HG03196 (cell line): Measurements from ENCODE around the gene MYPN.

Source experiments
- ATAC-seq: cut with Tn5 transposase; IDR thresholded peaks from one replicate; pipeline ENCODE4 v1.9.1; 2021; ENCODE audit not compliant: unreplicated experiment

MYPN gene

DNA sequence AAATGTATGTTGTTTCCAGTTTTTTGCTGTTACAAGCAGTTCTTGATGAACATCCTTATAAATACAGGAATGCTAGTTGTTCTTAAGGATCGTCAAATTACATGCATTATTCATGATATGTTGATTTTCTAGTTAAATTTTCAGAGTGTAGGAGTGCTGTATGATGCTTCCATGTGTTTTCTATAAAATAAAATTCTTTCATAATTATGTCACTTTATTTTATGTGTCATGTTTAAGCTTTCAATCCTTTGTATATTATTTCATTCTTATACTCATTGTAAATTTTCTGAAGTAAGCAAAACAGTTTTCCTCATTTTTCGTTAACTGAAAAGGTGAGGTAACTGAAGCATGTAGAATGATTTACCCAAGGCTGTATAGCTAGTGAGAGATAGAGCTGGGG lies 16.8 kb upstream of the MYPN start:
- no peak for ATAC-seq

DNA sequence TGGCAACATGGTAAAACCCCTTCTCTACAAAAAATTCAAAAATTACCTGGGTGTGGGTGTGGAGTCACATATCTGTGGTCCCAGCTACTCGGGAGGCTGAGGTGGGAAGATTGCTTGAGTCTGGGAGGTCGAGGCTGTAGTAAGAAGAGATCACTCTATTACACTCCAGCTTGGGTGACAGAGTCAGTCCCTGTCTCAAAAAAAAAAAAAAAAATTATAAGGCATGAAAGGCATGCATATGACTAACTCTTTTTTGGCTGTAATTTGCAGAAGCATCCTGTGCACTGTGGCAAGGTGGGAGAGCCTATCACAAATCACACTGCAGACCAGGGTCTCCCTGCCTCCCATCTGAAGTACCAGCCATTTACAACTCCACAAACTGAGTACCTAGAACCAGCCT lies 14.1 kb upstream of the MYPN start:
- ATAC-seq: no peak

DNA sequence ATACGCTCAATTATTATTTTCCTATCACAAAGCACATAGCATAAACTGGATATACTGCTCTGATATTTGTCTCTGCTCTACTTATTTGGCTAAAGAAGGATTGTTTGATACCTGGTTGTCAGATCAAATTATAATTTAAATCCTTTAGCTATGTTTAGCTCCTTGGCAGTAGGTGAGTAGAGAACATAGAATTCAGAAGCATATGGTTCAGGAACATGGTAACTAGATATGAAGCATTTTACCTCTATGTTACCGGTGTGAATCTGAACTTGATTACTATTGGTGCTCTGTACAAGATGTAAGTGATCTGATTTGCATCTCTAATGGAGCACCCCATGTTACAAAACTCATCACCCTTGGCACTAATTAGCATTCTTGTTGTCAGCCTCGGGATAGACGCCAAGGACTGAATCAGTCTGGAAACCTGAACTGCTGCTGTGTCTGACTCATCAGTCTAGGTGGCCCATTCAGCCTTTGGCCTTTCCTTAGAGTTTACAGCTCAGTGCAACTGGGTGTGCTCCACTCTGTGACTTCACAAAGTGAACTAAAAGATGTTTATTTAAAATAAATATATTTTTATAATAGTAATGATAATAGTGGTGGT lies 12.3 kb upstream of the MYPN start:
- no peak for ATAC-seq

DNA sequence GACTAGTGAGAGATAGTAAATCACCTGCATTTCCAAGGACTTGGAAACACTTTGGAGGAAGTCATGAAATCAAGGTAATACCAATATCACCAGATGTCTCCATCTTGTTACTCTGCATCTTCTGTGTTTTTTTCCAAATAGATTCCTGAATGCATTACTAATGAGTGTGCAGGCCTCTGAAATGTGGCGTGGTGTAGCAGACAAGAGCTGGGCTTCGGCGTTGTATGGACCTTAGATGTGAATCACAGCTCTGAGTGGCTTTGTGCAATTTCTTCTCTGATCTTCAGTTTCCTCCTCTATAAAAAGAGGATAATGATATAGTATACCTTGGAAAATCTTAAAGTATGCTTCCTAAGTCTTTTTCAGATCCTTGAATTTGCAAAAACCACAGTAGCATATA lies 9.6 kb upstream of the MYPN start:
- no peak for ATAC-seq

DNA sequence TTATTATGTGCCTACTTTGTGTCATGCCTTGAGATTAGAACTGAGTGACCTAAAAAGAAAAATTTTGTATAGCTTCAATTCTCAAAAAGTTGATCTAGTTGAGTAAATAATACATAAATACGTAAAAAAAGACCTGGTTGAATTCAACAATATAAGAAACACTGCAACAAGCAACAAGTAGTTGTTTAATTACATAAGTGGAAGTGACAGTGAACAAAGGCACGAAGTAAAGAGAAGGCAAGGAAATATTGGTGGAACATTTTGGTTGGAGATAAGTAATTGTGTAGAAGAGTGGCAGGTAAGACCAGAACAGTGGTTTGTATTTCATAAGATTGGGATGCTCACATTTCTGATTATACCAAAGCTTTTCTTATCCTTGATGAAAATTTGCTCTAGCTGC lies 8.2 kb upstream of the MYPN start:
- no peak for ATAC-seq

DNA sequence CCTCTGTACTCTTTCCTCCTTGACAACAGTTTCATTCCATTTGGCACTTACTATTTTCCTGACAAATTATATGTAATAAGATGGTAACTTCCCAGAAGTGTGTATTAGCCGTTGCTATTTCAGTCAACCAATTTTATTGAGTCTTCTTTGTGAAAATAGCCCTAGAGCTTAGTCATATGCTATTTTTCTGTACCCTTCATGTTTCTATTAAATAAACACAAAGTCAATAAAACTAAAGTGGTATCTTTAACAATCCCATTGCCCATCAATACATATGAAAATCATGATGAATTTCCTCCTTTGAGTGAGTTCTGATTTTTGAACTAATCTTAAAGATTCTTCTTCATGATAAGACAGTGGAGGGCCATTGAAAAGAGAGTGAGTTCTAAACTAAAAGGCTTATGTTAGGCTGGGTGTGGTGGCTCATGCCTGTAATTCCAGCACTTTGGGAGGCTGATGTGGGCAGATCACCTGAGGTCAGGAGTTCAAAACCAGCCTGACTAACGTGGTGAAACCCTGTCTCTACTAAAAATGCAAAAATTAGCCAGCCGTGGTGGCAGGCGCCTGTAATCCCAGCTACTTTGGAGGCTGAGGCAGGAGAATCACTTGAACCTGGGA lies 5.9 kb upstream of the MYPN start:
- ATAC-seq: no peak

DNA sequence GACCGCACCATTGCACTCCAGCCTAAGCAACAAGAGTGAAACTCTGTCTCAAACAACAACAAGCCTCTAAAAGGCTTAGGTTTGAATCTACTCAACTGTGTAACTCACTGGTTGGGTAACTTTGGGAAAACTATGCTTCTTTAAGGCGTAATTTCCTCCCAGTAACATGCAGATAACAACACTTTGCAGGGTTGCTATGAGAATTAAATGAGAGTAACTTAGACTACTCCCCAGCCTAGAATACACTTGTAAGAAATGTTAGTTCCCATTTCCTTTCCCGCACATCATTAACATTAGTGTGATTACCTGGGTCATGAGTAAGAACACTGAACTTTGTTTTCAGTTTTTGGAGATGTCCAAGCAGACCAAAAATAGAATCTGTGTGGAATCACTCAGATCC lies 5.4 kb upstream of the MYPN start:
- ATAC-seq: no peak

DNA sequence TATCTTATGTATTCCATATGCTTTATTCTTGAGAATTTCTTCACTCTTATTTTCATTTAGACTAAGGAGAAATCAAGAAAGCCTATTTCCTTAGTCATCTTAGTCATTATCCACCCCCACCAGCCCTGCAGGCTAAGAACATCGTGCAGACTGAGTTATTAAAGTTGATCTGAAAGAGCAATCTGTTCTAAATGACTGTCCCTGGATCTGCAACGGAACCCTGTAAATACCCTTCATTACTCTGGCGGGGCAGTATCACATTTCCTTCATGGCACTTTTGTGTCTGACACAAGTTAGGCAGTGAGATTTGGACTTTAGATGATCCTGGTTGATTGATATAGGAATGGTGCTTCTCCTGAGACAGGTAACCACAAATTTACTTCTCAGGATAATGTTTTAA lies 3.5 kb upstream of the MYPN start:
- ATAC-seq: no peak

DNA sequence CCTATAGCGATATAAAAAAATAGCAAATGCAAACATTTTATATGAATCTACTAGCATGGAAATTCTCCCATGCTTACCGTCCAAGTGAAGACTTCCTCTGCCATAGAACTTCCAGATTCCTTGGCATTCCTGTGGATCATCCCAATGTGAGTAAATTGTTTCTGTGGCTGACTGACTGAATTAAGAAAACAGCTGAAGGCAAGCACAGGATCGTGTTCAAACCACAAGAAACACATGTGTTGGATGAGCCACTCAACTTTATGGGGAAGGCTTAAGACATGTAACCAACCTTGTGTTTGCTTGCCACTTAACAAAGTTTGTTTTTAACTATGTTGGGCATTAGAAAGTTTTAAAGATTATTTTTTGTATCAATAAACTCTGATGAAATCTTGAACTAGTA lies 2.6 kb upstream of the MYPN start:
- ATAC-seq: no peak

DNA sequence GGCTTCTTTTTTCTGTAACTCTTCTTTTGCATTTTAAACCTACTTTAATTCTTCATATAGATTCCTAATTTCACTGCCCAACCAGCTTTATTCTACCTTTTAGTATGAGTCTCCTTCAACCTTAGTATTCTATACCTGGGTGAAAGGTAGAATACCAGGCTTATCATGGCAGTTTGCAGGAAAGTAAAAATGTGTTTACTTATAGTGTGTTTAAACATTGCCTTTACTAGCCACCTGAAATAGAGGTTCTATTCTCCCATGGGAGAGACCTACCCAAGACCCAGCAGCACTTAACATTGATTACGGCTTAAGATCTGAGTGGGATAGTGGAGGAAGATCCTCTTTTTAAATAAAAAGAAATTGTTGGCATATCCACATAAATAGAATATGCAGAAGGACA lies 1.6 kb upstream of the MYPN start:
- no peak for ATAC-seq

DNA sequence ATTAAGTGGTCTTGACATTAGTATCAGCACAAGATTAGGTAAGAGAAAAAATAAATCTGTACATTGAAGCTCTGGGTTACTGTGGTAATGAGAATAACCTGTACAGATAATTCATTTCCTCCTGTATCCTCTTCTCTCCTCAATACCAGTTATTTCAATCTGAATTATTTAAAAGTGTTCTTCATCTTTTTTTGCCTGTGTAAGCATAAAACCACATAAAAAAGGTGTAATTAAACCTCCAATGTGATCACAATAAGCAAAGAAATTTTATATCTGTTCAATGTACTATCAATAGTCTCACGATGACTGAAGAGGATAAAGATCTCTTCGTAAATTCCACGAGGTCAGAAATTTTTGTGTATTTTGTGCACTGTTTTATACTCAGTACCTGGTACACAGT lies 1.2 kb upstream of the MYPN start:
- ATAC-seq: no peak

DNA sequence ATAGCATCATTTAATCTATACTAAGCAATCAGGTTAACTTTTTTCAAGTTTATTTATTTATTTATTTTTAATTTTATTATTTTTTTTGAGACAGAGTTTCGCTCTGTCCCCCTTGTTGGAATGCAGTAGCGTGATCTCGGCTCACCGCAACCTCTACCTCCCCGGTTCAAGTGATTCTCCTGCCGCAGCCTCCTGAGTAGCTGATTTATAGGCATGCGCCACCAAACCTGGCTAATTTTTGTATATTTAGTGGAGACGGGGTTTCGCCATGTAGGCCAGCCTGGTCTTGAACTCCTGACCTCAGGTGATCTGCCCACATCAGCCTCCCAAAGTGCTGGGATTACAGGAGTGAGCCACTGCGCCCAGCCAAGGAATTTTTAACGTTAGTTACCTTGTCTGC lies 635 bp upstream of the MYPN start:
- no peak for ATAC-seq

DNA sequence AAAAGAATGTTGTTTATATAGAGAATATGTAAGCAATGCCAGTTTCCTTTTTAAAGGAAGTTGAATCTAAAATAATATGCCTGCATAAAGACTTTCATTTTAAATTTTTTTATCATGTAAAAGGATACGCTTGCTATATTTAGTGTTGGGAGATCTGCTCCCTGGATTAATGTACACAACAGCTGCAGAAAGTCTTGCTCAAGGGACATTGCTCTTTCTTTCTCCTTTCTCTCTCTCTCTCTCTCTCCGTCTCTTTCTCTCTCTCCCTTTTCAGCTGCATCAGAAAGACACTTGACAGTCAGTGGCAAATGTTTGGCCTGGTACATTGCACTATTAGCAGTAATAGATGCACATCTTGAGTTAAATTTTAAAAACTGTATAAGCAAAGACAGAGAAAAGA lies 739 bp downstream of the MYPN start:
- no peak for ATAC-seq

DNA sequence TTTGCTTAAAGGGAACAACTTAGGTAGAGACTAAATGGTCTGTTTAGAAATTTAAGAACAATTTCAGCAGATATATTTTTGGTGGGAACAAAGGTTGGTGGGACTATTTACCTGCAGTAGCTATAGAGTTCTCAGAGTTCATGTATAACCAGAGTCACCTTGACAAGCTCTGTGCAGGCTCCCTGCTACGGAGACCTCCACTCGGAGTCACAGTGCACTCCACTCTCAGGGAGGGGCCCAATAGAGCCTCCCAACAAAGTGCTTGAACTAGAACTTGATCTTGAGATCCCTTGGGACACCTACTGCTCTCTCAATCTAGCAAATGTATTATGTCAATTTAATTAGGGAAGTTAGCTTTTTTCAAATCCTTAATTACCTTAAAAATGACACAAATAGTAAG lies 2.3 kb downstream of the MYPN start:
- ATAC-seq: no peak

DNA sequence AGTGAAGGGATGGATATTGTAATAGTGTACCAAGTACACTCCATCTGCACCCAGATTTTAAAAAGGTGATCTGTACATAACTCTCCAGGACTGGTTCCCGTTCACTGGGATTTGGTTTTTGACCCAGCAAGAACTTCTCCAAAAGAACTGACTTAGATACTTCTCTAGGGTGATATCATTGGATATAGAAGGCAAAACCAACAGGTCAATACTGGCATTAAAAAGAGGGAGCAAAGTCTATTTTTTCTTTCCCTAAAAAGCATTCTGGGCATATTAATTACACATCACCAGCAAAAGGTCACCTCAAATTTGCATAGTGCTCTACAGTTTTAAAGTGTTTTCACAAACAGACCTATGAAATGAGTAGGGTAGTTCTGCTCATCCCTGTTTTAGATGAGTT lies 3.5 kb downstream of the MYPN start:
- no peak for ATAC-seq

DNA sequence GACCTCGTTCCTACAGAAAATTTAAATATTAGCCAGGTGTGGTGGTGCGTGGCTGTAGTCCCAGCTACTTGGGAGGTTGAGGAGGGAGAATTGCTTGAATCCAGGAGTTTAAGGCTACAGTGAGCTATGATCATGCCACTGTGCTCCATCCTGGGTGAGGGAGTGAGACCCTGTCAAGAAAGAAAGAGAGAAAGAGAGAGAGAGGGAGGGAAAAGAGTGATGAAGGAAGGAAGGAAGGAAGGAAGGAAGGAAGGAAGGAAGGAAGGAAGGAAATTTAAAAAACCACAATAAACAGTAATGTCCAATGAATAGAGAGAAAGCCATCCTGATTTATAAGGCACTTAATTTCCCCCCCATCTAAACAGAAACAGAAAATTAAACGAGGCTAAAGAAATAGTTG lies 9.4 kb downstream of the MYPN start:
- ATAC-seq: no peak

DNA sequence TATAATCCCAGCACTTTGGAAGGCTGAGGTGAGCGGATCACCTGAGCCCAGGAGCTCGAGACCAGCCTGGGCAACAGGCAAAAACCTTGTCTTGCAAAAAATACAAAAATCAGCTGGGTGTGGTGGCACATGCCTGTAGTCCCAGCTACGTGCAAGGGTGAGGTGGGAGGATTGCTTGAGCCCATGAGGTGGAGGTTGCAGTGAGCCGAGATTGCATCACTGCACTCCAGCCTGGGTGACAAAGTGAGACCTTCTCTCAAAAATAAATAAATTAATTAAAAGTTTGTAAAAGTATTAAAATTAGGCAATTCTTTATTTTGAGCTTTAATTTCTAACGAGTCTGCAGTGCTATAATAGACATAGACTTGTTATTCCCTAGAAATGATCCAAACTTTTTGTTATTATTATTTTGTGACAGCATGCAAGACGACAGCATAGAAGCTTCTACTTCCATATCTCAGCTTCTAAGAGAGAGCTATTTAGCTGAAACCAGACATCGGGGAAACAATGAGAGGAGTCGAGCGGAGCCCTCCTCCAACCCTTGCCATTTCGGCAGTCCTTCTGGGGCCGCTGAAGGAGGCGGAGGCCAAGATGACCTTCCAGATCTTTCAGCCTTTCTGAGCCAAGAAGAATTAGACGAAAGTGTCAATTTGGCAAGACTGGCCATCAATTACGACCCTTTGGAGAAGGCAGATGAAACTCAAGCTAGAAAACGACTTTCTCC lies 11.9 kb downstream of the MYPN start:
- no peak for ATAC-seq

DNA sequence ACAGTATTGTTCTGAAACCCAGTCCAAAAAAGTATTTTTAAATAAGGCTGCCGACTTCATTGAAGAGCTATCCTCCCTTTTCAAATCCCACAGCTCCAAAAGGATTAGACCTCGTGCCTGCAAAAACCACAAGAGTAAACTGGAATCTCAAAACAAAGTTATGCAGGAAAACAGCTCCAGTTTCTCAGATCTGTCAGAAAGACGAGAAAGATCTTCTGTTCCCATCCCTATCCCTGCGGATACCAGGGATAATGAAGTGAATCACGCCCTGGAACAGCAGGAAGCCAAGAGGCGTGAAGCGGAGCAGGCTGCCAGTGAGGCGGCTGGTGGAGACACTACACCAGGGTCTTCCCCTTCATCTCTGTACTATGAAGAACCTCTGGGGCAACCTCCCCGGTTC lies 12.6 kb downstream of the MYPN start:
- ATAC-seq: no peak

DNA sequence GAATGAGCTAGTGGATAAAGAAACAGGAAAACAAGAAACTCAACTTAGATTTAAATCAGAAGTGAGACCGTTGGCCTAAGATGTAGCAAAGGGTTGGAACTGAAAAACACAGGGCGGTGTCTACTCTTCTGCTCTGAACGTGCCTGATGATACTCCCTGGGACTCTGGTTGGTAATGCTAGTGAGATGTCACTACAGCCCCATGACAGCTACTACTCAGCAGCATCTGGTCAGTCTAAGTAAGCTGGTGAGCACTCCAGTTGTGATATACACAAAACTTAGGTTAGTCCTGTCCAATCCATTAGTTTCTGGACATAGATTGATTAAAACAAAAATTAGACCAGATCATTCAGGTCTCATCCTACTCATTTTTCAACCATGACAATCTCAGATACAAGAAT lies 15.4 kb downstream of the MYPN start:
- ATAC-seq: no peak

DNA sequence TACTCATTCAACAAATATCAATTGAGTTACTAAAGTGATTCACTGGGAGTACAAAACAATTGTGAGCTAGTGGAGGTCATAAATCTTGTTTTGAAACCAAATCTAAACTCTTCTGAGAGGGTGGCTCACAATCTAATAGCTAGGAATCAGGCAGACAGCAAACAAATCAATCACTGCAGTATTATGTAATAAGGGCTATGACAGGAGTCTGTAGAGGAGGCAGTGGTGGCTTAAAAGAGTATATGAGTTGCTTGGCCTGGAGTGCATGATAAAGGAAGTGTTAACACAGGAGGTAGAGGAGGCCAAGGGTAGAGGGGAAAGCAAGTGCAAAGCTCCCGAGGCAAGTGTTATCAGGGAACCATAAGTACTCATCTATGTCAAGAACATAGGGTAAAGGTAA lies 16.5 kb downstream of the MYPN start:
- no peak for ATAC-seq

DNA sequence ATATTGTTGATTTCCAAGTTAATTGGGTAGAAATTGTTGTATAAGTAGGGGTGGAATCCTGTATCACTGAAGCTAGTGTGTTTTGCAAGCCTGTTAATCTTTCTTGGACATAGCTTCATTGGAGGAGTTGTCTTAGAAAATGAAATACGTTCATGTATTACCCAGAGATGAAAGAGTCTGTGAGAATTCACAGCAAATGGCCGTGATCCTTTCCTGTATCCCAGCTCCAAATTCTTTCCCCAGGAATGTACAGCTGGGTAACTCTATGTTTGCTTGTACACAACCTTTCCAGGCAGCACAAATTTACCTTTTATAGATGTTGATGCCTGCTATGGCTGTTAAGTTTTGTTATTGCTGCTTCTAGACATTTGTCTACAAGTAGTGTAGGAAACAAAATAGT lies 18.7 kb downstream of the MYPN start:
- no peak for ATAC-seq

DNA sequence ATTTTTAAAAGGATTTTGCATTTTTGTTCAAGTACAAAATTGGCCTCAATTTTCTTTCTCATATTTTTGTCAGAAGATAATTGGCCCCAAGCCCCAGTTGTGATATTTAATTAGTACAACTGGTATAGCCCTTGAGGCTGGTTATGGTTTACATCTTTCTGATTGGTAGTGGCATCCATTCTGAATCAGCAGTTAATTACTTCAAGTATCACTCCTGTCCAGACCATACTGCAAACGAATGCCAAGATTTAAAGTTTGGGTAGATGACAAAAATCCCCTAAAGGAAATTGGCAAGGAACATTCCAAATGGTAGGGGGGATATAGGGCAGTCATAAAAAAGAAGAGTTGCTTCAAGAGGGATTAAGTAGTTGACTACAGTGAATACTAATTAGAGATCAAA lies 23.1 kb downstream of the MYPN start:
- ATAC-seq: no peak

DNA sequence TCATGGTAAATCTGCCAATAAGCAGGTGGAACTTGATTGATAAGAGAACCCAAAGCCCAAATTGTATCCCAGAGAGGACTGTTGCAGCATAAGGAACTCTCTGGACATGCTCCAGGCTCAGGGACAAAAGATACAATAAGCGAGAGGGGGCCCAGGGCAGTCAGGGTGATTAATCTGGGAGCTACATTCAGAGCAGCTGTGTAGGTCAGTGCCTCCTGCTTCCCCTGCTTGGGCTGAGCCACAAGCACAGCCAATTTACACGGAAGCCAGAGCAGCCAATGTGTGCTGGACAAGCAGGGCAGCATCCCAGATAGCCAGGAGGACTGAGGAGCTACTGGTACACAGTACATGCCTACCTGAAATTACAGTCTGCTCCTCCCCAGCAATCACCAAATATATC lies 24.2 kb downstream of the MYPN start:
- no peak for ATAC-seq
